Kidney capillary endothelial cell (primary cell): ENCODE results near the gene LSAMP.

Experiments
- DNase-seq: peaks from one replicate; pipeline ENCODE4 v3.0.0-alpha.2; 2018; ENCODE audit warnings: low spot score

The LSAMP gene

GRCh38 chr3:116445311-116445841 lies at the start of gene LSAMP:
TSS of gene LSAMP (minus strand) at chr3:116445487.
- DNase-seq = no peak

- no peak for DNase-seq
Measured at GRCh38 chr3:116492379-116492778, 47.1 kb upstream of the LSAMP start.

- no peak for DNase-seq
Measured at GRCh38 chr3:116483135-116483534, 37.8 kb upstream of the LSAMP start.

- DNase-seq = no peak
Measured at GRCh38 chr3:116476691-116477090, 31.4 kb upstream of the LSAMP start.

GRCh38 chr3:116474801-116475200 lies 29.5 kb upstream of the LSAMP start:
- no peak for DNase-seq

- no peak for DNase-seq
Measured at GRCh38 chr3:116474032-116474780, 28.9 kb upstream of the LSAMP start.

GRCh38 chr3:116473602-116474001 lies 28.3 kb upstream of the LSAMP start:
- DNase-seq = no peak

- DNase-seq = no peak
Measured at GRCh38 chr3:116470605-116471197, 25.4 kb upstream of the LSAMP start.

GRCh38 chr3:116469546-116469945 lies 24.3 kb upstream of the LSAMP start:
- no peak for DNase-seq

- no peak for DNase-seq
Measured at GRCh38 chr3:116464276-116464798, 19.1 kb upstream of the LSAMP start.

GRCh38 chr3:116453666-116454346 lies 8.5 kb upstream of the LSAMP start:
- no peak for DNase-seq

- no peak for DNase-seq
Measured at GRCh38 chr3:116449546-116450350, 4.5 kb upstream of the LSAMP start.

GRCh38 chr3:116445990-116446389 lies 703 bp upstream of the LSAMP start:
- DNase-seq = no peak

GRCh38 chr3:116444819-116445310 lies 422 bp downstream of the LSAMP start:
- no peak for DNase-seq

- no peak for DNase-seq
Measured at GRCh38 chr3:116444115-116444747, 1.1 kb downstream of the LSAMP start.

- no peak for DNase-seq
Measured at GRCh38 chr3:116443191-116443661, 2.1 kb downstream of the LSAMP start.

GRCh38 chr3:116442331-116443021 lies 2.8 kb downstream of the LSAMP start:
- DNase-seq = no peak

- no peak for DNase-seq
Measured at GRCh38 chr3:116441652-116442051, 3.6 kb downstream of the LSAMP start.

GRCh38 chr3:116440196-116440595 lies 5.1 kb downstream of the LSAMP start:
- DNase-seq = no peak

GRCh38 chr3:116433552-116433951 lies 11.7 kb downstream of the LSAMP start:
- no peak for DNase-seq
